HCT116 (cell line): ENCODE measurements around the gene PADI4. TPM values are rescaled to one million over a fixed set of nuclear protein-coding genes. Genes with fewer than 3 reads are reported as not detected.
"Not testable (repeated sequence)": the region's sequence is repeated elsewhere in the genome, so short reads cannot be mapped to it uniquely, and the experiment has no call there.

Experiments
- ATAC-seq: fragments of 200-7000 bp; cut with Tn5 transposase; 2 replicates; pipeline ENCODE4 v1.9.1; 2020; ENCODE audit warnings: mild to moderate bottlenecking, moderate library complexity
- BruUV-seq: library from RNA; stranded (reverse); fragments of 400-500 nt; replicated peaks from 2 replicates; lab custom pipeline; 2021; lab: Mats Ljungman, UMichigan
- CTCF ChIA-PET: fragments of 300-600 bp; sonication (Branson Sonifier 250); formaldehyde crosslinking; loops from one replicate; lab custom pipeline; 2021; ENCODE audit warnings: antibody characterized with exemption; lab: Charles Lee
- POLR2A ChIA-PET: fragments of 300-600, 350-600 bp; sonication (Branson Sonifier 250); formaldehyde crosslinking; loops from one replicate; lab custom pipeline; 2021; ENCODE audit warnings: antibody characterized with exemption; lab: Charles Lee
- RAD21 ChIA-PET, 2 experiments: fragments of 300-600 bp; sonication (Branson Sonifier 250); formaldehyde crosslinking; loops; one replicate each; lab custom pipeline; 2023; ENCODE audit warnings: low total read pairs in 2 of 2; ENCODE audit not compliant: uncharacterized antibody in 2 of 2, unreplicated experiment in 2 of 2, low non-redundant PET in 1 of 2; lab: Charles Lee
- DNase-seq: peaks from one replicate; pipeline ENCODE4 v3.0.0-alpha.2; 2010; ENCODE audit warnings: low read depth, low spot score
- H2AFZ ChIP-seq: fragments of 200-600 bp; shearing (Covaris generic), sonication (generic); 2 replicates; pipeline ENCODE4 v1.6.1; 2017; ENCODE audit warnings: low read depth, mixed run types, mixed read lengths, antibody characterized with exemption, low read length; ENCODE audit not compliant: poor library complexity, severe bottlenecking
- H3K27ac ChIP-seq: 2 replicates; pipeline ENCODE4 v1.5.1; 2012; ENCODE audit warnings: low read depth, low read length
- H3K27me3 ChIP-seq: fragments of 200-600 bp; sonication (generic); 2 replicates; pipeline ENCODE4 v1.6.1; 2016; ENCODE audit warnings: mixed run types, low read length, mixed read lengths; ENCODE audit not compliant: insufficient read depth
- H3K36me3 ChIP-seq, 2 experiments: fragments of 200-500 bp in 1 of 2; fragments of 200-600 bp in 1 of 2; sonication (Bioruptor generic) in 1 of 2; sonication (generic) in 1 of 2; 2 replicates each; pipeline versions ENCODE4 v1.5.1 to v1.6.1; 2014 to 2016; ENCODE audit warnings: low read length in 2 of 2, inconsistent platforms in 1 of 2, mixed read lengths in 1 of 2, mixed run types in 1 of 2; ENCODE audit not compliant: insufficient read depth in 2 of 2, control insufficient read depth in 1 of 2
- H3K4me1 ChIP-seq, 2 experiments: fragments of 200-600 bp in 1 of 2; sonication (generic) in 1 of 2; 2 replicates each; pipeline versions ENCODE4 v1.5.1 to v1.6.1; 2012 to 2017; ENCODE audit warnings: low read length in 2 of 2, inconsistent platforms in 1 of 2, mild to moderate bottlenecking in 1 of 2, mixed read lengths in 1 of 2, mixed run types in 1 of 2, moderate library complexity in 1 of 2; ENCODE audit not compliant: insufficient read depth in 2 of 2, control insufficient read depth in 1 of 2
- H3K4me2 ChIP-seq: fragments of 200-600 bp; sonication (generic); 2 replicates; pipeline ENCODE4 v1.6.1; 2017; ENCODE audit warnings: mixed run types, low read length, mixed read lengths
- H3K4me3 ChIP-seq, 2 experiments: fragments of 200-600 bp in 1 of 2; sonication (generic) in 1 of 2; replicated peaks in 1 of 2; 2 replicates each; pipeline ENCODE4 v1.5.1; 2011 to 2016; ENCODE audit warnings: low read length in 2 of 2, control low read depth in 1 of 2, low read depth in 1 of 2, mild to moderate bottlenecking in 1 of 2, mixed read lengths in 1 of 2, mixed run types in 1 of 2
- H3K79me2 ChIP-seq: fragments of 200-600 bp; sonication (generic); 2 replicates; pipeline ENCODE4 v1.6.1; 2017; ENCODE audit warnings: mild to moderate bottlenecking, mixed run types, low read length, moderate library complexity, mixed read lengths; ENCODE audit not compliant: insufficient read depth
- H3K9ac ChIP-seq: fragments of 200-600 bp; sonication (generic); 2 replicates; pipeline ENCODE4 v1.6.1; 2016; ENCODE audit warnings: low read length, mixed read lengths
- H3K9me2 ChIP-seq: fragments of 200-600 bp; sonication (generic), shearing (Covaris generic); 2 replicates; pipeline ENCODE4 v1.6.1; 2017; ENCODE audit warnings: mixed run types, mild to moderate bottlenecking, moderate library complexity; ENCODE audit not compliant: insufficient read depth
- H3K9me3 ChIP-seq, 2 experiments: fragments of 200-500 bp in 1 of 2; fragments of 200-600 bp in 1 of 2; sonication (Bioruptor generic) in 1 of 2; sonication (generic) in 1 of 2; 2 replicates each; pipeline ENCODE4 v1.6.1; 2014 to 2017; ENCODE audit warnings: low read length in 2 of 2, mixed read lengths in 2 of 2, inconsistent platforms in 1 of 2, low read depth in 1 of 2, mild to moderate bottlenecking in 1 of 2, mixed run types in 1 of 2, moderate library complexity in 1 of 2; ENCODE audit not compliant: control insufficient read depth in 1 of 2, insufficient read depth in 1 of 2
- H4K20me1 ChIP-seq: fragments of 200-600 bp; sonication (generic), shearing (Covaris generic); 2 replicates; pipeline ENCODE4 v1.6.1; 2017; ENCODE audit warnings: mixed run types, mild to moderate bottlenecking, moderate library complexity; ENCODE audit not compliant: insufficient read depth
- ELF1 ChIP-seq: IDR thresholded peaks from 2 replicates; pipeline ENCODE4 v1.6.1; 2012; ENCODE audit warnings: low read depth, borderline replicate concordance
- POLR2AphosphoS5 ChIP-seq: IDR thresholded peaks from 2 replicates; pipeline ENCODE4 v1.6.1; 2011; ENCODE audit warnings: mild to moderate bottlenecking, low read depth, low read length, moderate library complexity
- RAD21 ChIP-seq: IDR thresholded peaks from 2 replicates; pipeline ENCODE4 v1.6.1; 2012; ENCODE audit warnings: low read depth, mild to moderate bottlenecking
- intact Hi-C: fragments of 100-400 bp; cut with micrococcal nuclease; formaldehyde crosslinking; loops from 2 replicates; pipeline ENCODE4 v1.10.0; 2022
- total RNA-seq: library from RNA; stranded (reverse); gene quantifications from one replicate; pipeline ENCODE4 v1.2.1, GENCODE V29; 2021; ENCODE audit not compliant: unreplicated experiment
- TF ChIP-seq, protein P1 (sequence below), 3 experiments: fragments of 200-600 bp in 1 of 3; sonication (generic) in 1 of 3; IDR thresholded peaks in 2 of 3; conservative IDR thresholded peaks in 1 of 3; 2 replicates each; pipeline ENCODE4 v1.5.1; 2012 to 2017; ENCODE audit warnings: low read depth in 2 of 3, low read length in 2 of 3, antibody characterized with exemption in 1 of 3, borderline replicate concordance in 1 of 3, control low read depth in 1 of 3, mild to moderate bottlenecking in 1 of 3, mixed read lengths in 1 of 3, mixed run types in 1 of 3, moderate library complexity in 1 of 3; ENCODE audit not compliant: insufficient read depth in 1 of 3

The PADI4 gene
- total RNA-seq, 1 experiment from 2014 or later: 0.44 TPM

DNA sequence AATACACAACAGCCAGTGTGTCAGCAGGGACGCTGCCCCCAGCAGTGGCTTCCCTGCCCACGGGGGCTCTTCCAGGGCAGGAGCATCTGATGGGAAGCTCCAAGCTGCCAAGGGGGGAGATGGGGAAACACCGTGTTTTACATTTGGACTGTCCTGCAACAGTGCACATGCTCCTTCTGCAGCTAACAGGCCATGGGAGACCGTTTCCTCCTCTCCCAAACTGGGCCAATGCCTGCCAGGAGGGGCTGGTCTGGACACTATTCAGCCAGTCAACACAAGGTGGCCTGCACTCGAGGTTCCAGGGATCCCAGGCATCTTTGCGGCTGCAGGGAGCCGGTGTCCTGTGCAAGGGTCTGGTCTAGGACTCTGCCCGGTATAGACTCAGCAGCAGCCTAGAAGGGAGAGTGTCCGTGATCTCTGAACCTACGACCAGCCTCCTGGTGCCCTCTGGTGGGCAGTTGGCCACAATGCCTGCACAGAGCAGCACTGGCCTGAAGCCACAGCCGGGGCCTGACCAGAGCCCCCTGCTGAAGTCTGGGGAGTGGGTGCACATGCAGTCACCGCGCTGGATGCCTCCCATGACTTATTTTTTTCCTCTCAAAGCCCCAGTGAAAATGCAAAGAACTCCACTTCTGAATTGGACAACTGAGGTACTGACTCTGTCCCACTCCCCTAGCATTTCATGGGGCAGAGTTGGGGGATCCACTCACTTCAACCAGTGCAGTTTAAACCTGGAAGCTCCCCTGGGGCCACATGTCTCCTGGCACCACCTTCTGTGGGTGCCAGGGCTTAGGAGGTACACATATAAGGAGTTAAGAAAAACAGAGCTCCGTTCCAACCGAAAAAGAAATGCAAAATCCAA lies 98.1 kb downstream of the PADI4 start:
- Histone ChIP-seq H3K9me2 (no peaks in the 10 kb centered on the region), H3K79me2 (no peaks in the 10 kb centered on the region), H3K4me2 (no peak overlapping the region), H3K4me1 (no peaks in the 10 kb centered on the region), H3K27me3 (no peaks in the 10 kb centered on the region), H2AFZ (no peak overlapping the region), H3K9ac (no peak overlapping the region), H3K27ac (no peak overlapping the region), H3K4me3 (no peak overlapping the region), H3K36me3 (peaks cover 17 to 29% of the 10 kb centered on the region in 2 experiments), H3K9me3 (no peaks in the 10 kb centered on the region), H4K20me1 (no peaks in the 10 kb centered on the region)
- intact Hi-C loops: loop anchor here (1.0 kb wide), 2 partner anchors 281 to 347 kb away; no protein-coding TSS in a partner anchor
- CTCF ChIA-PET: interaction anchor here (0.8 to 2.7 kb wide), 4 partner anchors 9 to 346 kb away, joined by 3 to 8 read pairs (median 4); no protein-coding TSS in a partner anchor
- POLR2A ChIA-PET: no interaction called here
- TF ChIP-seq ELF1: no peak
- TF ChIP-seq RAD21: peak; percentile 75
- TF ChIP-seq, protein P1, sequence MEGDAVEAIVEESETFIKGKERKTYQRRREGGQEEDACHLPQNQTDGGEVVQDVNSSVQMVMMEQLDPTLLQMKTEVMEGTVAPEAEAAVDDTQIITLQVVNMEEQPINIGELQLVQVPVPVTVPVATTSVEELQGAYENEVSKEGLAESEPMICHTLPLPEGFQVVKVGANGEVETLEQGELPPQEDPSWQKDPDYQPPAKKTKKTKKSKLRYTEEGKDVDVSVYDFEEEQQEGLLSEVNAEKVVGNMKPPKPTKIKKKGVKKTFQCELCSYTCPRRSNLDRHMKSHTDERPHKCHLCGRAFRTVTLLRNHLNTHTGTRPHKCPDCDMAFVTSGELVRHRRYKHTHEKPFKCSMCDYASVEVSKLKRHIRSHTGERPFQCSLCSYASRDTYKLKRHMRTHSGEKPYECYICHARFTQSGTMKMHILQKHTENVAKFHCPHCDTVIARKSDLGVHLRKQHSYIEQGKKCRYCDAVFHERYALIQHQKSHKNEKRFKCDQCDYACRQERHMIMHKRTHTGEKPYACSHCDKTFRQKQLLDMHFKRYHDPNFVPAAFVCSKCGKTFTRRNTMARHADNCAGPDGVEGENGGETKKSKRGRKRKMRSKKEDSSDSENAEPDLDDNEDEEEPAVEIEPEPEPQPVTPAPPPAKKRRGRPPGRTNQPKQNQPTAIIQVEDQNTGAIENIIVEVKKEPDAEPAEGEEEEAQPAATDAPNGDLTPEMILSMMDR (IDR thresholded peaks at IDR 0.05 in 2 of 3, conservative IDR thresholded peaks at IDR 0.05 in 1 of 3; ENCODE audit: borderline replicate concordance in 1 of 3, insufficient read depth in 1 of 3, low read depth in 2 of 3, low read length in 2 of 3): peak; percentile 55 to 87 (median 83)
- peak; percentile 51; the same call in 1 of the 2 replicates for TF ChIP-seq POLR2AphosphoS5
- RAD21 ChIA-PET: no interaction called here
- peak; percentile 22 for DNase-seq
- BruUV-seq: no TSS peak
- peak; percentile 93 for ATAC-seq

DNA sequence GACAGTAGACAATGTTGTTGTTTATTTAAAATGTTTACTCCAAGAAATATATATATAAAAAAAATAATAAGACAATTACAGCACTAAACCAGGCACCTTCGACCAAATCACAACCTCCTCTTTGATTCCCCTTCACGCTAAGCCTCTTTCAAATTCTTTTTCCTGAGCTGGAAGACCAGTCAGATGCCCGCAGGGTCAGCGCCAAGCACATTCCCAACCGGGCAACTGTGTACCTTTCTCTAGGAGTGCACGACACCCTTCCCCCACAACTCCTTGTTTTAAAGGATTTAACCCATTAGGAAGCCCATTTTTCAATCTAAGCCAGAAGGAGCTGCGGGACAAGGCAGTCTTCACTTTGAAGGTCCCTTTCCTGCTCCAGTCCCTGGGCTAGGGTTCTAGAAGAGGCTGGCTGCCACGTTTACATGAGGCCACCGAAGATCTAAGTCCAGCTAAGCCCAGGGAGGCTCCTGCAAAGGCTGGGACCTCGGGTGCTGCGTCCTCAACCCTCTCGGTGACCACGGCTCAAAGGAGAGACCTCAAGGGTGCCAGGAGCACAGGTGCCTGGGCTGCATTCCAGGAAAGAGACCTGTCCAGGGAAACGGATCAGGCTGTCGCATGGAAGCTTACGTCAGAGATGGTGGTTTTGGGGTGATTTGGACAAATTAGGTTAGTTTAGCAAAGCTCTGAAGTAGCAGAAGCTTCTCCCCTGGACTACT lies 98.9 kb downstream of the PADI4 start:
- H3K9ac ChIP-seq, RAD21 ChIA-PET, H3K27ac ChIP-seq, H3K4me1 ChIP-seq, DNase-seq, H2AFZ ChIP-seq, ATAC-seq, H3K4me3 ChIP-seq, BruUV-seq, H4K20me1 ChIP-seq, H3K79me2 ChIP-seq, H3K27me3 ChIP-seq, POLR2A ChIA-PET, H3K9me3 ChIP-seq, H3K4me2 ChIP-seq, H3K9me2 ChIP-seq: not testable (repeated sequence)
- intact Hi-C loops: loop anchor here (1.0 kb wide), 2 partner anchors 282 to 348 kb away; no protein-coding TSS in a partner anchor
- CTCF ChIA-PET: interaction anchor here (0.8 to 2.7 kb wide), 4 partner anchors 10 to 347 kb away, joined by 3 to 8 read pairs (median 4); no protein-coding TSS in a partner anchor
- peaks cover 22 to 37% of the 10 kb centered on the region in 2 experiments for H3K36me3 ChIP-seq

DNA sequence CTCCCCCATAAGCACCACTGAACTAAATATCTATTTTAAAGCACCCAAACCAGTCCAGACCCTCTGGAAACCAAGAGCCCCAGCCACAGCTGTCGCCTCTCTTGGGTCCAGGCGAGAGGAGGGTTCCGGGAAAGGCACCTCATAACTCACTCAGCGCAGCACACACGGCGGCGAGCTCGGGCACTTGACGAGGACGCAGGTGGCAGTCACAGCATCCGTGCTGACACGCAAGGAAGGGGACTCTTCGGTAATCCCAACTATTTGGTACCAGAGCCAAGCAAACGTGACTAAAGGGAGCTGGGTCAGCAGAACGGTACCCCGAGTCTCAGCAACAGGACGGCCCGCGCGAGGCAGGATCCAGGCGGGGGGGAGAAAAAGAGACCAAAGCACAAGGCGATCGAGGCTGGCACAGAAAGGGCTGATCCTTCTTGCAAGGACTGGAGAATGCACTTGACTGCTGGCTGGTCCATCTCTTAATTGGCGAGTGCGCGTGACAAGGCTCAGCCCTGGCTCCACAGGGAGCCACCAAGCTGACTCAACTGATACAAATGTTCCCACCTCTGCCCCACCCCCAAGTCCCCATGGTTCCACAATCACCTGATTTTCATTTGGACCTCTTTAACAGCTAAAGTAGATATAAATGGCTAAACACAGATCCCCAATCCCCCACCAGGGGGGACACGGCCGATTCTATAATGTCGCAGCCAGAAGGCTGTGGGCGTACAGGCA lies 100.0 kb downstream of the PADI4 start:
- H3K79me2 ChIP-seq: peaks cover 14% of the 10 kb centered on the region; the same call in 1 of the 2 replicates
- H3K9me2 ChIP-seq, H2AFZ ChIP-seq, DNase-seq, H3K4me1 ChIP-seq, H3K9me3 ChIP-seq, RAD21 ChIA-PET, H3K4me2 ChIP-seq, H3K4me3 ChIP-seq, H3K27ac ChIP-seq, POLR2A ChIA-PET, ATAC-seq, H3K27me3 ChIP-seq, H3K9ac ChIP-seq, intact Hi-C loops, H4K20me1 ChIP-seq, CTCF ChIA-PET: not testable (repeated sequence)
- TSS peak; percentile 36 for BruUV-seq
- peaks cover 27 to 47% of the 10 kb centered on the region in 2 experiments for H3K36me3 ChIP-seq
